Mucosa of descending colon (tissue), 3 donors: Measurements from ENCODE around the gene RNF7. TPM values are rescaled to one million over a fixed set of nuclear protein-coding genes. Genes with fewer than 3 reads are reported as not detected.
"Not testable (repeated sequence)": the region's sequence is repeated elsewhere in the genome, so short reads cannot be mapped to it uniquely, and the experiment has no call there.

Experiments
- ATAC-seq: fragments of 200-7000 bp; cut with Tn5 transposase; one replicate; pipeline ENCODE4 v1.9.1; 2020; ENCODE audit warnings: mild to moderate bottlenecking, moderate library complexity
- DNase-seq, 3 donors: peaks; one replicate each; pipeline ENCODE4 v3.0.0-alpha.2; 2020
- H3K36me3 ChIP-seq: fragments of 200-600 bp; one replicate; pipeline ENCODE4 v1.8.0; 2021; ENCODE audit warnings: low read depth, mild to moderate bottlenecking
- H3K4me1 ChIP-seq: fragments of 200-600 bp; one replicate; pipeline ENCODE4 v1.8.0; 2021; ENCODE audit warnings: low read depth, mild to moderate bottlenecking
- H3K4me3 ChIP-seq: fragments of 200-600 bp; one replicate; pipeline ENCODE4 v1.8.0; 2021; ENCODE audit warnings: mild to moderate bottlenecking
- H3K9me3 ChIP-seq: fragments of 200-600 bp; one replicate; pipeline ENCODE4 v1.8.0; 2021; ENCODE audit warnings: mild to moderate bottlenecking
- intact Hi-C, 2 donors: fragments of 100-400 bp; cut with DNase I in 1 of 2; cut with micrococcal nuclease in 1 of 2; formaldehyde crosslinking; loops; one replicate each; pipeline versions ENCODE4 v1.11.0 to v1.11.1; 2022; cut with DNase I, micrococcal nuclease
- total RNA-seq, 3 donors: library from RNA; stranded (reverse); fragmentation: NEBNext Ultra II Directional in 2 of 3; extraction: Animal tissue kit (Norgen Biotek cat#: 25700) in 2 of 3; gene quantifications; one replicate each; pipeline versions ENCODE4 v1.2.1 to v1.2.4, GENCODE V29; 2021 to 2023
- TF ChIP-seq, protein P1 (sequence below): fragments of 200-600 bp; IDR thresholded peaks from one replicate; pipeline ENCODE4 v1.8.0; 2022; ENCODE audit warnings: antibody characterized with exemption, mild to moderate bottlenecking
- donor health status: DM: no; HTN: no; CAD: no; lungs with moderate emphysema.
- donor health status: DM: no; HTN: no; CAD: no.
- donor health status: DM: no; HTN: yes; CAD: no.

RNF7 gene
- total RNA-seq, 3 donors from 2014 or later: 107 to 144 (median 112) TPM

DNA sequence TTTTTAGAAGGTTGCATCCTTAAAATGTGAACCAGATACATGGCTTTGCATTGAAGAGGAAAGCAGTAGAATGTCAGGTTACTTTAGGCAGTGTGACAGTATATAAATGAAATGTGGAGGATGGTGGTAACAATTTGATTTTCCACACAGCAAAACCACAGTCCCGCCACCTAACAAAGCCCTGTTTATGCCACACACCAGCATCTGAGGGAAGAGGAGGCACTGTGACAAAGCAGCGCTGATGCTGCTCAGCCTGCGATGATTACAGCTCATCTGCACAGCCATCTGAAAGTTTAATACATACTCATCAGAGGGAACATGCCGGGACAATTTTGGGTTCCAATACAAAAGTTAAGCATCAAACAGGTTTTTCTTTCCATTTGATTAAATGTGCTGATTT is 8.9 kb downstream of the RNF7 start:
- no peak for ATAC-seq
- intact Hi-C loops: no loop called here
- TF ChIP-seq, protein P1, sequence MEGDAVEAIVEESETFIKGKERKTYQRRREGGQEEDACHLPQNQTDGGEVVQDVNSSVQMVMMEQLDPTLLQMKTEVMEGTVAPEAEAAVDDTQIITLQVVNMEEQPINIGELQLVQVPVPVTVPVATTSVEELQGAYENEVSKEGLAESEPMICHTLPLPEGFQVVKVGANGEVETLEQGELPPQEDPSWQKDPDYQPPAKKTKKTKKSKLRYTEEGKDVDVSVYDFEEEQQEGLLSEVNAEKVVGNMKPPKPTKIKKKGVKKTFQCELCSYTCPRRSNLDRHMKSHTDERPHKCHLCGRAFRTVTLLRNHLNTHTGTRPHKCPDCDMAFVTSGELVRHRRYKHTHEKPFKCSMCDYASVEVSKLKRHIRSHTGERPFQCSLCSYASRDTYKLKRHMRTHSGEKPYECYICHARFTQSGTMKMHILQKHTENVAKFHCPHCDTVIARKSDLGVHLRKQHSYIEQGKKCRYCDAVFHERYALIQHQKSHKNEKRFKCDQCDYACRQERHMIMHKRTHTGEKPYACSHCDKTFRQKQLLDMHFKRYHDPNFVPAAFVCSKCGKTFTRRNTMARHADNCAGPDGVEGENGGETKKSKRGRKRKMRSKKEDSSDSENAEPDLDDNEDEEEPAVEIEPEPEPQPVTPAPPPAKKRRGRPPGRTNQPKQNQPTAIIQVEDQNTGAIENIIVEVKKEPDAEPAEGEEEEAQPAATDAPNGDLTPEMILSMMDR: no peak
- Histone ChIP-seq H3K9me3 (no peaks in the 10 kb centered on the region), H3K4me1 (peaks cover 13% of the 10 kb centered on the region), H3K4me3 (no peak overlapping the region), H3K36me3 (no peaks in the 10 kb centered on the region)
- DNase-seq: no peak

DNA sequence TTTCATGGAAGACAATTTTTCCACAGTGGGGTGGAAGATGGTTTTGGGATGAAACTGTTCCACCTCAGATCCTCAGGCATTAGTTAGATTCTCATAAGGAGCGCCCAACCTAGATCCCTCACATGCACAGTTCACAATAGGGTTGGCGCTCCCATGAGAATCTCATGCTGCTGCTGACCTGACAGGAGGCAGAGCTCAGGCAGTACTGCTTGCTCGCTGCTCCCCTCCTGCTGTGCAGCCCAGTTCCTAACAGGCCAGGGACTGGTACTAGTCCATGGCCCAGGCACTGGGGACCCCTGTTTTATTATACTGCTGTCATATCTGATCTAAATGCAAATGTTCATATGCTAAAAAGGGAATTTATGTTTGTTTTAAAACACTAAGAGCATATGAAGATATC is 15.3 kb downstream of the RNF7 start:
- Histone ChIP-seq H3K4me3 (no peak overlapping the region), H3K4me1 (no peaks in the 10 kb centered on the region), H3K36me3 (no peaks in the 10 kb centered on the region), H3K9me3 (no peaks in the 10 kb centered on the region)
- no peak for ATAC-seq
- TF ChIP-seq, protein P1: no peak
- DNase-seq: no peak
- intact Hi-C loops: no loop called here

DNA sequence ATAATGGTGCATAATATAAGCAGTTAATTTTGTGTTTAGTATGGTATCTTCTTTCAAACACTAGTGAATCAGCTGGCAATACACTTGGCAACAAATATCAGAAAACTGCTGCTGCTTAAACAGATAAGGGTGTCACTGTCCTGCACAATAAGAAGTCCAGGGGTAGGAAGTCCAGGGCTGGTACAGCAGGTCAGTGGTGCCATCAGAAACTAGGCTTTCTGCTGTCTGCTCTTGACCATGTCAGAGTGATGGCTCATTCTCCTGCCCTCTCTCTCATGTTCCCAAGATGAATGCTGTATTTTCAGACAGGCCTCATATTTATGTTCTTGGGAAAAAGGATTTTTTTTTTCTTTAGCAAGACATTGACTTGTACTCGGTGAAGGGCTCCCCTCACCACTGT is 15.9 kb downstream of the RNF7 start:
- ATAC-seq (no peak), DNase-seq (no peak)
- no peaks in the 10 kb centered on the region for H3K9me3 ChIP-seq
- H3K36me3 ChIP-seq: no peaks in the 10 kb centered on the region
- intact Hi-C loops: no loop called here
- TF ChIP-seq, protein P1: no peak
- no peak overlapping the region for H3K4me3 ChIP-seq
- H3K4me1 ChIP-seq: no peaks in the 10 kb centered on the region

DNA sequence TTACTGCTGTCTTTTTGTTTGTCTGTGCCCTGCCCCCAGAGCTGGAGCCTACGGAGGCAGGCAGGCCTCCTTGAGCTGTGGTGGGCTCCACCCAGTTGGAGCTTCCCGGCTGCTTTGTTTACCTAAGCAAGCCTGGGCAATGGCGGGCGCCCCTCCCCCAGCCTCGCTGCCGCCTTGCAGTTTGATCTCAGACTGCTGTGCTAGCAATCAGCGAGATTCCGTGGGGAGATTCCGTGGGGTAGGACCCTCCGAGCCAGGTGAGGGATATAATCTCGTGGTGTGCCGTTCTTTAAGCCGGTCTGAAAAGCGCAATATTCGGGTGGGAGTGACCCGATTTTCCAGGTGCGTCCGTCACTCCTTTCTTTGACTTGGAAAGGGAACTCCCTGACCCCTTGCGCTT is 24.5 kb downstream of the RNF7 start:
- H3K36me3 ChIP-seq, intact Hi-C loops, ATAC-seq, H3K9me3 ChIP-seq, H3K4me1 ChIP-seq, H3K4me3 ChIP-seq: not testable (repeated sequence)
- peak in 1 of 3 donors; percentile 51 for DNase-seq

DNA sequence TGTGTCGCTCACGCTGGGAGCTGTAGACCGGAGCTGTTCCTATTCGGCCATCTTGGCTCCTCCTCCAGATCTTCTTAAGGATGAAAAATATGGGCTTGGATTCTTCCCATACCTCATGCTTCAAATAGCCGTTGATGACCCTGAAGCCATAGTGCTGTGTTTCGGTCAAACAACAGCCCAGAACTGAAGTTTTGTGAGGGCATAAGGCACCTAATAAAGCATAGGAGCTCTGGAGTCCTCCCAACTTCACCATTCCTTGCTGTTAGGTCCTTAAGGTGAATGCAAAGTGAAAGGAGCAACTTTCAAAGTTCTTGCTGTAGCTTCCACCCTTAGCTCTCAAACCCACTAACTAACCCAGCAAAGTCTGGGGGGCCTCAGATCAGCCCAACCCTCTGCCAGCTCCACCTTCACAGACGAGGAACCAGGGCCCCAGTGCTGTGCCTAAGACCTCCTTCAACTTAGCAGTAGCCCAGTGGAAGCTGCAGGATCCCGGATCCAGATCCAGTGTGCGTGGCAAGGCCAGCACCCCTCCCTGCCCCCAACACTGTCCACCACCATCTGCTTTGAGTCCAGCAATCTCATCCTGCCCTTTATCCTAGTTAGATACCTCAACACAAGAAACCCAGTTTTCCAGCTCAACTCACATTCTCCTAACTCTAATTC is 25.1 kb downstream of the RNF7 start, which contains the start of gene GRK7:
TSS of gene GRK7 (plus strand) at position 321 of the 663 bp plus-strand sequence. CDS start 14,877 bp downstream, outside the sequence.
- no peaks in the 10 kb centered on the region for H3K9me3 ChIP-seq
- TF ChIP-seq, protein P1: no peak
- ATAC-seq (no peak), DNase-seq (no peak)
- H3K36me3 ChIP-seq: no peaks in the 10 kb centered on the region
- no peaks in the 10 kb centered on the region for H3K4me1 ChIP-seq
- intact Hi-C loops: no loop called here
- H3K4me3 ChIP-seq: no peak within 1 kb of the TSS

DNA sequence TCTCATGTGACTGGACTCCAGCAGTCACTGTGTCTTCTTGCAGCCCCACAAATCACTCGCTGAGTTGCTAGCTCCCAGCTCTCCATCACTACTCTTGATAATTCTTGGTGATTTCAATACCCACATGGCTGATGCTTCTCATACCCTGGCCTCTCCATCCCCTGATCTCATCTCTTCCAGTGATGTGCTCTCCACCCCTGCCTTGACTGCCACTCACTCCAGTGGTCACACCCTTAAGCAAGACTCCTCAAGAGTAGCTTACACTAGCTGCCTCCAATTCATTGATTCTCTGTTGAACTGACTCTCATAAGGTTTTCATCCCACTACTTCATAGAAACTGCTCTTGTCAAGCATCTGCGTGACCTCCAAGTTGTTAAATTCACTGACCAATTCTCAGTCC is 25.9 kb downstream of the RNF7 start:
- no peak for DNase-seq
- TF ChIP-seq, protein P1: no peak
- no peaks in the 10 kb centered on the region for H3K9me3 ChIP-seq
- no peaks in the 10 kb centered on the region for H3K36me3 ChIP-seq
- ATAC-seq: no peak
- no peaks in the 10 kb centered on the region for H3K4me1 ChIP-seq
- no peak overlapping the region for H3K4me3 ChIP-seq
- intact Hi-C loops: no loop called here
